Tibial nerve (tissue), 4 donors: Measurements from ENCODE around the gene DUSP23. TPM values are rescaled to one million over a fixed set of nuclear protein-coding genes. Genes with fewer than 3 reads are reported as not detected.

ENCODE experiments used
- DNase-seq, 2 donors: peaks; one replicate each; pipeline ENCODE4 v3.0.0-alpha.2; 2019; ENCODE audit warnings: low spot score in 2 of 2
- H3K27ac ChIP-seq, 4 donors: fragments of 200-600 bp; sonication (generic) in 3 of 4; one replicate each; pipeline ENCODE4 v1.5.1; 2017 to 2019; ENCODE audit warnings: mild to moderate bottlenecking in 1 of 4
- H3K27me3 ChIP-seq, 2 donors: fragments of 200-600 bp; sonication (generic) in 1 of 2; one replicate each; pipeline versions ENCODE4 v1.5.1 to v1.6.0; 2017 to 2019
- H3K36me3 ChIP-seq, 3 donors: fragments of 200-600 bp; sonication (generic); one replicate each; pipeline ENCODE4 v1.5.1; 2018 to 2019
- H3K4me1 ChIP-seq, 4 donors: fragments of 200-600 bp; sonication (generic) in 3 of 4; one replicate each; pipeline ENCODE4 v1.5.1; 2017 to 2019
- H3K4me3 ChIP-seq, 4 donors: fragments of 200-600 bp; sonication (generic) in 3 of 4; one replicate each; pipeline ENCODE4 v1.5.1; 2017 to 2019; ENCODE audit warnings: mild to moderate bottlenecking in 1 of 4, moderate library complexity in 1 of 4
- H3K9me3 ChIP-seq, 4 donors: fragments of 200-600 bp; sonication (generic) in 3 of 4; one replicate each; pipeline ENCODE4 v1.5.1; 2017 to 2019
- CTCF ChIP-seq, 5 experiments: fragments of 200-600 bp in 3 of 5; fragments of 450-650 bp in 2 of 5; sonication (generic) in 3 of 5; IDR thresholded peaks; one replicate each; pipeline ENCODE4 v1.5.1; 2016 to 2019; ENCODE audit warnings: antibody characterized with exemption in 5 of 5, mild to moderate bottlenecking in 3 of 5, moderate library complexity in 2 of 5
- EP300 ChIP-seq, 2 donors: sonication (generic); formaldehyde crosslinking; IDR thresholded peaks; one replicate each; pipeline ENCODE4 v1.6.1; 2017; ENCODE audit warnings: antibody characterized with exemption in 2 of 2, mild to moderate bottlenecking in 1 of 2
- POLR2A ChIP-seq, 2 donors: fragments of 450-650 bp; IDR thresholded peaks; one replicate each; pipeline ENCODE4 v1.6.1; 2017; ENCODE audit warnings: antibody characterized with exemption in 2 of 2, mild to moderate bottlenecking in 2 of 2, moderate library complexity in 2 of 2
- WGBS, 2 donors: methylation state at CpG; one replicate each; pipeline ENCODE4 v1.1.5; 2018; 5-methylcytosine and 5-hydroxymethylcytosine counted together
- total RNA-seq, 4 donors: library from RNA; depleted of rRNA; stranded (reverse); fragments of >200 nt; gene quantifications; one replicate each; pipeline ENCODE4 v1.1.0, GENCODE V29; 2016

DUSP23 gene
- total RNA-seq, 4 donors from 2014 or later, result 114 to 162 (median 123) TPM

- Histone ChIP-seq H3K36me3 (no peaks in the 10 kb centered on the region), H3K9me3 (no peaks in the 10 kb centered on the region), H3K27me3 (no peaks in the 10 kb centered on the region), H3K4me1 (no peaks in the 10 kb centered on the region), H3K27ac (peak overlapping the region in 1 of 4 donors; percentile 15), H3K4me3 (no peak overlapping the region)
- DNase-seq, result no peak
- WGBS, 2 donors, result 74 to 77% methylated on average over 4 of the region's 4 CpGs
- TF ChIP-seq EP300 (IDR thresholded peaks at IDR 0.05) (peak in 1 of 2 donors; percentile 31), POLR2A (IDR thresholded peaks at IDR 0.05) (no peak), CTCF (IDR thresholded peaks at IDR 0.05) (no peak)
These were observed 27.4 kb upstream of the DUSP23 start for GRCh38 chr1:159753386-159753785.

DNA sequence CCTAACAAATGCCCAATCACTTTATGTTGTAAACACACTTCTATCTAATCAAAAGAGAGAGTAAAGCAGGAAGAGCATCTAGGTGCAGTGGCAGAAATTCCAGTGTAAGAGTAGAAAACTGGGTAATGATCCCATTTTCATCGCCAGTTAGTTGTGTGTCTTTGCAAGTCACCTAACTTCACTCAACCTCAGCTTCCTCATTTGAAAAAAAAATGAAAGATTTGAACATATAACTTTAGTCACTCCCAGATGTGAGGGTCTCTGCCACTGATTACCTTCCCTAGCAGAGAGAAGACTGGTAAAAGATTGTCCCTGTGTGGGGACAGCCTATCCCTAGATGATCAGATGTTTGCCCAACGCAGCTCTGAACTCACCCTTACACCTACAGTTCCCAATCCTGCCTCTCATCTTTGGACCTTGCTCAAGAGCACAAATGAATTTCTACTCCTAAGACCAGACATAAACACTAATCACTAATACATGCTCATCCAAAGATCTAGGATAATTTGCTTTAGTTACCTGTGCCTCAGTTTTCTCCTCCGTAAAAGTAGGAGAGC is 25.2 kb upstream of the DUSP23 start:
- no peak for DNase-seq
- Histone ChIP-seq H3K27me3 (no peaks in the 10 kb centered on the region), H3K9me3 (no peaks in the 10 kb centered on the region), H3K36me3 (no peaks in the 10 kb centered on the region), H3K4me3 (no peak overlapping the region), H3K4me1 (no peaks in the 10 kb centered on the region), H3K27ac (no peak overlapping the region)
- WGBS, 2 donors, result 89 to 94% methylated on average over 3 of the region's 3 CpGs
- TF ChIP-seq EP300 (IDR thresholded peaks at IDR 0.05) (no peak), CTCF (IDR thresholded peaks at IDR 0.05) (no peak), POLR2A (IDR thresholded peaks at IDR 0.05) (no peak)

GRCh38 chr1:159756397-159756796 is 24.4 kb upstream of the DUSP23 start:
- no peaks in the 10 kb centered on the region for H3K36me3 ChIP-seq
- TF ChIP-seq POLR2A (IDR thresholded peaks at IDR 0.05), result no peak
- TF ChIP-seq EP300 (IDR thresholded peaks at IDR 0.05), result peak; percentile 42 to 62
- no peaks in the 10 kb centered on the region for H3K27me3 ChIP-seq
- no peaks in the 10 kb centered on the region for H3K4me1 ChIP-seq
- H3K27ac ChIP-seq, result no peak overlapping the region
- H3K9me3 ChIP-seq, result no peaks in the 10 kb centered on the region
- peak in 1 of 2 donors; percentile 28 for DNase-seq
- no peak overlapping the region for H3K4me3 ChIP-seq

- H3K4me1 ChIP-seq, result no peaks in the 10 kb centered on the region
- DNase-seq, result no peak
- H3K4me3 ChIP-seq, result no peak overlapping the region
- peaks cover 0 to 7% (median 0%) of the 10 kb centered on the region in 4 donors for H3K9me3 ChIP-seq
- H3K36me3 ChIP-seq, result no peaks in the 10 kb centered on the region
- TF ChIP-seq EP300 (IDR thresholded peaks at IDR 0.05) (no peak), POLR2A (IDR thresholded peaks at IDR 0.05) (no peak), CTCF (IDR thresholded peaks at IDR 0.05) (no peak)
- WGBS, 2 donors, result 11% methylated on average over 1 of the region's 1 CpG
- no peak overlapping the region for H3K27ac ChIP-seq
- H3K27me3 ChIP-seq, result no peaks in the 10 kb centered on the region
These were observed 17.1 kb upstream of the DUSP23 start for GRCh38 chr1:159763686-159764085.

- Histone ChIP-seq H3K4me3 (no peak overlapping the region), H3K4me1 (no peaks in the 10 kb centered on the region), H3K27ac (no peak overlapping the region), H3K36me3 (no peaks in the 10 kb centered on the region), H3K27me3 (no peaks in the 10 kb centered on the region), H3K9me3 (peaks cover 0 to 7% (median 0%) of the 10 kb centered on the region in 4 donors)
- no peak for DNase-seq
- TF ChIP-seq EP300 (IDR thresholded peaks at IDR 0.05), result no peak
- 71 to 84% methylated on average over 3 of the region's 3 CpGs for WGBS, 2 donors
These were observed 15.0 kb upstream of the DUSP23 start for GRCh38 chr1:159765806-159766205.

DNA sequence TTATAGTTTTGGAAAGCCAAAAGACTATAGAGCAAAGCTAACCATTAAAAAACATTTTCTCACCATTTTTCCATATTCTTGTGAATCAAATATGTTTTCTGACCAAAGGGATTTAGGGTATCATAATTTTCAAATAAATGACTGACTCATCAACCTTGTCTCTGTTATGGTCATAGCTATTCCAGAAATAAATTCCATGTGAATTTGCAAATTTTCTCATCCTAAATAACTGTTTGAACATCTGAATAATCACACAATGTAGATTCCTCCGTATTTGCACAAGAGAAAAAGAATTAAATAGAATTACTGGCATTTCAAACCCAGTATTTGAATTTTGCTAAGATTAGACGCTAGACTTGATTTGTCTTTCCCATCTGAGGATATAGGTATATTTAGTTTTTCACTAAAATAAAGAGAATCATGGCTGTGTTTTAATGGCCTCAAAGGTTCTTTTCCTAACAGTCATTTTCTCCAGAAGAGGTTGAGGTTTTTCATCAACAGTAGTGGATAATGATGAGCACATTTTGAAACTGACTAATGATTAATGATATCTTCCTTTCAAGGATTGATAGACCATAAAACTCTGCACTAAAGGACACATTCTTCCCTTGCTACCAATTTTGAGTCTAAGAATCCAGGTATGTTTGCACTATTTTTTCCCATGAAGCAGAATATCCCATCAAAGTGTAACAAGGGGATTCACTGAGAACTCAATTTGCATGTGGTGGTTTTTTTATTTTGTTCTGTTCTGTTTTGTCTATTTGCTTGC is 9.5 kb upstream of the DUSP23 start:
- no peak for TF ChIP-seq POLR2A (IDR thresholded peaks at IDR 0.05)
- TF ChIP-seq EP300 (IDR thresholded peaks at IDR 0.05), result no peak
- no peak for TF ChIP-seq CTCF (IDR thresholded peaks at IDR 0.05)
- Histone ChIP-seq H3K4me1 (no peaks in the 10 kb centered on the region), H3K27me3 (no peaks in the 10 kb centered on the region), H3K4me3 (no peak overlapping the region), H3K27ac (no peak overlapping the region), H3K36me3 (no peaks in the 10 kb centered on the region), H3K9me3 (peaks cover 0 to 7% (median 0%) of the 10 kb centered on the region in 4 donors)
- WGBS, 2 donors, result 90 to 92% methylated on average over 2 of the region's 2 CpGs
- DNase-seq, result no peak
